ENCODE data around the gene SUPT7L. TPM values are rescaled to one million over a fixed set of nuclear protein-coding genes. Genes with fewer than 3 reads are reported as not detected.
"Not testable (repeated sequence)": the region's sequence is repeated elsewhere in the genome, so short reads cannot be mapped to it uniquely, and the experiment has no call there.

SUPT7L gene
- total and polyA plus RNA-seq, 5 donors = 26.8 to 30.9 (median 27.4) TPM

GRCh38 chr2:27685577-27685976 is 22.2 kb upstream of the SUPT7L start:
- Histone ChIP-seq H3K27ac (ENCODE audit: low read length) (no peak overlapping the region), H3K27me3 (ENCODE audit: control insufficient read depth, insufficient read depth) (no peaks in the 10 kb centered on the region), H3K4me1 (ENCODE audit: control insufficient read depth, insufficient read depth, low read length) (no peaks in the 10 kb centered on the region), H3K9me3 (ENCODE audit: control insufficient read depth, low read length) (no peaks in the 10 kb centered on the region), H3K4me3 (ENCODE audit: low read length) (no peak overlapping the region)
- WGBS = 97% methylated on average over 3 of the region's 3 CpGs
- ATAC-seq = no peak
- DNase-seq = no peak
- intact Hi-C loops (cut with DNase I) = no loop called here

- H3K27me3 ChIP-seq (ENCODE audit: control insufficient read depth, insufficient read depth); H3K27ac ChIP-seq (ENCODE audit: low read length); DNase-seq; H3K9me3 ChIP-seq (ENCODE audit: control insufficient read depth, low read length); intact Hi-C loops (cut with DNase I); ATAC-seq; H3K4me3 ChIP-seq (ENCODE audit: low read length); H3K4me1 ChIP-seq (ENCODE audit: control insufficient read depth, insufficient read depth, low read length): not testable (repeated sequence)
- WGBS = 87% methylated on average over 1 of the region's 1 CpG
These were observed 21.6 kb upstream of the SUPT7L start for GRCh38 chr2:27685006-27685405.

- H3K27ac ChIP-seq (ENCODE audit: low read length) = no peak overlapping the region
- DNase-seq = peak; percentile 61 to 82 (median 65)
- H3K4me3 ChIP-seq (ENCODE audit: low read length) = no peak overlapping the region
- H3K9me3 ChIP-seq (ENCODE audit: control insufficient read depth, low read length) = no peaks in the 10 kb centered on the region
- WGBS = 43% methylated on average over 9 of the region's 9 CpGs
- ATAC-seq = peak; percentile 62 to 77
- H3K27me3 ChIP-seq (ENCODE audit: control insufficient read depth, insufficient read depth) = no peaks in the 10 kb centered on the region
- intact Hi-C loops (cut with DNase I) = no loop called here
- H3K4me1 ChIP-seq (ENCODE audit: control insufficient read depth, insufficient read depth, low read length) = no peaks in the 10 kb centered on the region
These were observed 20.1 kb upstream of the SUPT7L start for GRCh38 chr2:27683390-27684071.

GRCh38 chr2:27682334-27682771 is 18.9 kb upstream of the SUPT7L start:
- ATAC-seq; DNase-seq; H3K27me3 ChIP-seq (ENCODE audit: control insufficient read depth, insufficient read depth); H3K9me3 ChIP-seq (ENCODE audit: control insufficient read depth, low read length); H3K4me1 ChIP-seq (ENCODE audit: control insufficient read depth, insufficient read depth, low read length); H3K4me3 ChIP-seq (ENCODE audit: low read length); H3K27ac ChIP-seq (ENCODE audit: low read length); intact Hi-C loops (cut with DNase I): not testable (repeated sequence)
- 83% methylated on average over 7 of the region's 7 CpGs for WGBS

GRCh38 chr2:27681841-27682240 is 18.4 kb upstream of the SUPT7L start:
- Histone ChIP-seq H3K4me1 (ENCODE audit: control insufficient read depth, insufficient read depth, low read length) (no peaks in the 10 kb centered on the region), H3K27ac (ENCODE audit: low read length) (peak overlapping the region; percentile 26), H3K27me3 (ENCODE audit: control insufficient read depth, insufficient read depth) (no peaks in the 10 kb centered on the region), H3K4me3 (ENCODE audit: low read length) (no peak overlapping the region), H3K9me3 (ENCODE audit: control insufficient read depth, low read length) (no peaks in the 10 kb centered on the region)
- WGBS = 70% methylated on average over 1 of the region's 1 CpG
- DNase-seq = no peak
- intact Hi-C loops (cut with DNase I) = no loop called here
- ATAC-seq = no peak

GRCh38 chr2:27680571-27680970 is 17.2 kb upstream of the SUPT7L start:
- Histone ChIP-seq H3K27me3 (ENCODE audit: control insufficient read depth, insufficient read depth) (no peaks in the 10 kb centered on the region), H3K27ac (ENCODE audit: low read length) (no peak overlapping the region), H3K4me1 (ENCODE audit: control insufficient read depth, insufficient read depth, low read length) (no peaks in the 10 kb centered on the region), H3K4me3 (ENCODE audit: low read length) (no peak overlapping the region), H3K9me3 (ENCODE audit: control insufficient read depth, low read length) (no peaks in the 10 kb centered on the region)
- intact Hi-C loops (cut with DNase I) = no loop called here
- 82% methylated on average over 2 of the region's 2 CpGs for WGBS
- ATAC-seq = no peak
- no peak for DNase-seq

- ATAC-seq = peak; percentile 63 to 80
- WGBS = 55% methylated on average over 5 of the region's 5 CpGs
- H3K27me3 ChIP-seq (ENCODE audit: control insufficient read depth, insufficient read depth) = no peaks in the 10 kb centered on the region
- H3K4me3 ChIP-seq (ENCODE audit: low read length) = no peak overlapping the region
- no peaks in the 10 kb centered on the region for H3K9me3 ChIP-seq (ENCODE audit: control insufficient read depth, low read length)
- no peaks in the 10 kb centered on the region for H3K4me1 ChIP-seq (ENCODE audit: control insufficient read depth, insufficient read depth, low read length)
- DNase-seq = no peak
- no peak overlapping the region for H3K27ac ChIP-seq (ENCODE audit: low read length)
- intact Hi-C loops (cut with DNase I) = no loop called here
These were observed 9.5 kb upstream of the SUPT7L start for GRCh38 chr2:27672723-27673486.

- WGBS = 92% methylated on average over 4 of the region's 4 CpGs
- intact Hi-C loops (cut with DNase I) = no loop called here
- Histone ChIP-seq H3K4me3 (ENCODE audit: low read length) (no peak overlapping the region), H3K27ac (ENCODE audit: low read length) (no peak overlapping the region), H3K27me3 (ENCODE audit: control insufficient read depth, insufficient read depth) (no peaks in the 10 kb centered on the region), H3K4me1 (ENCODE audit: control insufficient read depth, insufficient read depth, low read length) (no peaks in the 10 kb centered on the region), H3K9me3 (ENCODE audit: control insufficient read depth, low read length) (no peaks in the 10 kb centered on the region)
- DNase-seq = no peak
- no peak for ATAC-seq
These were observed 7.8 kb upstream of the SUPT7L start for GRCh38 chr2:27671235-27671634.

- Histone ChIP-seq H3K27me3 (ENCODE audit: control insufficient read depth, insufficient read depth) (no peaks in the 10 kb centered on the region), H3K4me3 (ENCODE audit: low read length) (no peak overlapping the region), H3K9me3 (ENCODE audit: control insufficient read depth, low read length) (no peaks in the 10 kb centered on the region), H3K4me1 (ENCODE audit: control insufficient read depth, insufficient read depth, low read length) (no peaks in the 10 kb centered on the region), H3K27ac (ENCODE audit: low read length) (no peak overlapping the region)
- WGBS = 57% methylated on average over 1 of the region's 1 CpG
- intact Hi-C loops (cut with DNase I) = no loop called here
- DNase-seq = no peak
- ATAC-seq = no peak
These were observed 4.0 kb upstream of the SUPT7L start for GRCh38 chr2:27667446-27667845.

- Histone ChIP-seq H3K9me3 (ENCODE audit: control insufficient read depth, low read length) (no peaks in the 10 kb centered on the region), H3K27me3 (ENCODE audit: control insufficient read depth, insufficient read depth) (no peaks in the 10 kb centered on the region), H3K4me1 (ENCODE audit: control insufficient read depth, insufficient read depth, low read length) (no peaks in the 10 kb centered on the region), H3K4me3 (ENCODE audit: low read length) (peak overlapping the region; percentile 87), H3K27ac (ENCODE audit: low read length) (no peak overlapping the region)
- DNase-seq (no peak), ATAC-seq (no peak)
- intact Hi-C loops (cut with DNase I) = no loop called here
- 81% methylated on average over 16 of the region's 16 CpGs for WGBS
These were observed 1.4 kb upstream of the SUPT7L start for GRCh38 chr2:27664622-27665363.

- peak in 1 of 3 donors; percentile 35 for DNase-seq
- 2% methylated on average over 28 of the region's 28 CpGs for whole genome bisulfite sequencing
- H3K4me1 ChIP-seq (ENCODE audit: control insufficient read depth, insufficient read depth, low read length) = no peaks in the 10 kb centered on the region
These were observed 750 bp upstream of the SUPT7L start for GRCh38 chr2:27664154-27664574.

More at GRCh38 chr2:27664154-27664574, 750 bp upstream of the SUPT7L start:
- intact Hi-C loops (cut with DNase I) = no loop called here
- Histone ChIP-seq H3K27me3 (ENCODE audit: control insufficient read depth, insufficient read depth) (no peaks in the 10 kb centered on the region), H3K4me3 (ENCODE audit: low read length) (peak overlapping the region; percentile 87), H3K9me3 (ENCODE audit: control insufficient read depth, low read length) (no peaks in the 10 kb centered on the region), H3K27ac (ENCODE audit: low read length) (peak overlapping the region; percentile 100)
- peak in 1 of 2 donors; percentile 24 for ATAC-seq
